ENCODE data around the gene DUOXA2. TPM values are rescaled to one million over a fixed set of nuclear protein-coding genes. Genes with fewer than 3 reads are reported as not detected.
A peak's percentile ranks its signal among the peaks of the same experiment; 100 is the strongest.

The DUOXA2 gene
- total RNA-seq, 1 experiment from 2014 or later = not detected

DNA sequence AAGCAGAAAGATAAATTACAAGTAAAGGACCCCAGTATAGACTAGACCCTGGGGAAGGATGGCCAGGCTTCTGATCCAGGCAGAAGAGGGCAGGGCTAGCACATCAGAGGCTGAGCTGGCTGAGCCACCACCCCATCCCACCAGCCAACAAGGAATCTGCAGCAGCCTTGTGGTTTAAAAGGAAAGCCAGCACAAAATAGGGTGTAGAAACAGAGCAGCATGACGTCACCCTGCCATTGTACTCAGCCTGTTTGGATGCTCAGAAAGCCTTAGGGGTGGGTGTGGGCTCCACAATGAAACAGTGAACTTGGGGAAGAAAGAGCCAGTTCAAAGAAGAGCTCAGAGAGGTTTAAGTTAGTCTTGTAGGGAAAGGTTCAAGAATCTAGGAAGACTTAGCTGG lies 43.8 kb downstream of the DUOXA2 start:
- H3K36me3 ChIP-seq (ENCODE audit: low read depth, low read length) = no peaks in the 10 kb centered on the region
- no peak overlapping the region for H3K9ac ChIP-seq (ENCODE audit: low read length)
- peak; percentile 74 for DNase-seq
- H2AFZ ChIP-seq (ENCODE audit: low read length) = no peak overlapping the region
- TF ChIP-seq, protein P1, sequence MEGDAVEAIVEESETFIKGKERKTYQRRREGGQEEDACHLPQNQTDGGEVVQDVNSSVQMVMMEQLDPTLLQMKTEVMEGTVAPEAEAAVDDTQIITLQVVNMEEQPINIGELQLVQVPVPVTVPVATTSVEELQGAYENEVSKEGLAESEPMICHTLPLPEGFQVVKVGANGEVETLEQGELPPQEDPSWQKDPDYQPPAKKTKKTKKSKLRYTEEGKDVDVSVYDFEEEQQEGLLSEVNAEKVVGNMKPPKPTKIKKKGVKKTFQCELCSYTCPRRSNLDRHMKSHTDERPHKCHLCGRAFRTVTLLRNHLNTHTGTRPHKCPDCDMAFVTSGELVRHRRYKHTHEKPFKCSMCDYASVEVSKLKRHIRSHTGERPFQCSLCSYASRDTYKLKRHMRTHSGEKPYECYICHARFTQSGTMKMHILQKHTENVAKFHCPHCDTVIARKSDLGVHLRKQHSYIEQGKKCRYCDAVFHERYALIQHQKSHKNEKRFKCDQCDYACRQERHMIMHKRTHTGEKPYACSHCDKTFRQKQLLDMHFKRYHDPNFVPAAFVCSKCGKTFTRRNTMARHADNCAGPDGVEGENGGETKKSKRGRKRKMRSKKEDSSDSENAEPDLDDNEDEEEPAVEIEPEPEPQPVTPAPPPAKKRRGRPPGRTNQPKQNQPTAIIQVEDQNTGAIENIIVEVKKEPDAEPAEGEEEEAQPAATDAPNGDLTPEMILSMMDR (conservative IDR thresholded peaks at IDR 0.05; ENCODE audit: low read depth, low read length) = no peak
- TF ChIP-seq EZH2 (IDR thresholded peaks at IDR 0.05; ENCODE audit: low read length, unreplicated experiment) (no peak), EZH2phosphoT487 (IDR thresholded peaks at IDR 0.05; ENCODE audit: borderline replicate concordance, low read length) (no peak)
- H3K4me1 ChIP-seq (ENCODE audit: insufficient read depth, low read length) = peaks cover 24% of the 10 kb centered on the region
- H3K27me3 ChIP-seq (ENCODE audit: low read length) = no peaks in the 10 kb centered on the region
- CTCF ChIA-PET = interaction anchor here (0.7 to 1.2 kb wide), 3 partner anchors 9 to 40 kb away, joined by 4 to 9 read pairs (median 7); no protein-coding TSS in a partner anchor
- H3K9me3 ChIP-seq (ENCODE audit: low read length) = no peaks in the 10 kb centered on the region
- intact Hi-C loops (cut with micrococcal nuclease) = no loop called here
- no peak overlapping the region for H3K4me3 ChIP-seq (ENCODE audit: low read length)
- H3K27ac ChIP-seq (ENCODE audit: low read length) = peak overlapping the region; percentile 38; the same call in 1 of the 2 replicates
- H4K20me1 ChIP-seq (ENCODE audit: low read length) = no peaks in the 10 kb centered on the region
- ATAC-seq = peak; percentile 45
- POLR2A ChIA-PET (ENCODE audit: unreplicated experiment) = interaction anchor here (0.5 kb wide), 1 partner anchor 46 kb away, joined by 8 read pairs; no protein-coding TSS in a partner anchor
- no peak overlapping the region for H3K4me2 ChIP-seq (ENCODE audit: low read length)
- no peaks in the 10 kb centered on the region for H3F3A ChIP-seq (ENCODE audit: low read length, unreplicated experiment)
- H3K79me2 ChIP-seq (ENCODE audit: low read length) = no peaks in the 10 kb centered on the region
- BruUV-seq (replicated peaks) = no TSS peak
- no peaks in the 10 kb centered on the region for H3K9me2 ChIP-seq (replicated peaks; ENCODE audit: low read length)

DNA sequence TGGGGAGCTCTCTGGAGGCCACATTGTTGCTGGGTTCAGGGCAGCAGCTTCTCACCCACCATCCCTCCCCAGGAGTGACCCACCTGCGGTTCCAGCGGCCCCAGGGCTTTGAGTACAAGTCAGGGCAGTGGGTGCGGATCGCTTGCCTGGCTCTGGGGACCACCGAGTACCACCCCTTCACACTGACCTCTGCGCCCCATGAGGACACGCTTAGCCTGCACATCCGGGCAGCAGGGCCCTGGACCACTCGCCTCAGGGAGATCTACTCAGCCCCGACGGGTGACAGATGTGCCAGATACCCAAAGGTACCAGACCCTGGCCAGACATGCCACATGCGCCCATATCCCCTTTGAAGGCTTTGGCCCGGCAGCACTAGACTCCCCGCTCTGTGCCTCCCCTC lies 47.5 kb downstream of the DUOXA2 start:
- Histone ChIP-seq H3K4me2 (ENCODE audit: low read length) (no peak overlapping the region), H4K20me1 (ENCODE audit: low read length) (no peaks in the 10 kb centered on the region), H3K27me3 (ENCODE audit: low read length) (no peaks in the 10 kb centered on the region), H3K79me2 (ENCODE audit: low read length) (no peaks in the 10 kb centered on the region), H3K27ac (ENCODE audit: low read length) (no peak overlapping the region), H3K4me3 (ENCODE audit: low read length) (no peak overlapping the region), H2AFZ (ENCODE audit: low read length) (no peak overlapping the region), H3K9ac (ENCODE audit: low read length) (no peak overlapping the region), H3F3A (ENCODE audit: low read length, unreplicated experiment) (no peaks in the 10 kb centered on the region), H3K9me3 (ENCODE audit: low read length) (no peaks in the 10 kb centered on the region), H3K36me3 (ENCODE audit: low read depth, low read length) (no peaks in the 10 kb centered on the region), H3K9me2 (replicated peaks; ENCODE audit: low read length) (no peaks in the 10 kb centered on the region), H3K4me1 (ENCODE audit: insufficient read depth, low read length) (peaks cover 34% of the 10 kb centered on the region)
- DNase-seq (no peak), ATAC-seq (no peak)
- POLR2A ChIA-PET (ENCODE audit: unreplicated experiment) = no interaction called here
- intact Hi-C loops (cut with micrococcal nuclease) = loop anchor here (2.0 to 10.0 kb wide), 2 partner anchors 35 to 293 kb away; no protein-coding TSS in a partner anchor
- CTCF ChIA-PET = interaction anchor here (0.7 to 2.7 kb wide), 2 partner anchors 35 to 44 kb away, joined by 3 to 21 read pairs; no protein-coding TSS in a partner anchor
- no TSS peak for BruUV-seq (replicated peaks)
- TF ChIP-seq EZH2 (IDR thresholded peaks at IDR 0.05; ENCODE audit: low read length, unreplicated experiment) (no peak), EZH2phosphoT487 (IDR thresholded peaks at IDR 0.05; ENCODE audit: borderline replicate concordance, low read length) (no peak)

DNA sequence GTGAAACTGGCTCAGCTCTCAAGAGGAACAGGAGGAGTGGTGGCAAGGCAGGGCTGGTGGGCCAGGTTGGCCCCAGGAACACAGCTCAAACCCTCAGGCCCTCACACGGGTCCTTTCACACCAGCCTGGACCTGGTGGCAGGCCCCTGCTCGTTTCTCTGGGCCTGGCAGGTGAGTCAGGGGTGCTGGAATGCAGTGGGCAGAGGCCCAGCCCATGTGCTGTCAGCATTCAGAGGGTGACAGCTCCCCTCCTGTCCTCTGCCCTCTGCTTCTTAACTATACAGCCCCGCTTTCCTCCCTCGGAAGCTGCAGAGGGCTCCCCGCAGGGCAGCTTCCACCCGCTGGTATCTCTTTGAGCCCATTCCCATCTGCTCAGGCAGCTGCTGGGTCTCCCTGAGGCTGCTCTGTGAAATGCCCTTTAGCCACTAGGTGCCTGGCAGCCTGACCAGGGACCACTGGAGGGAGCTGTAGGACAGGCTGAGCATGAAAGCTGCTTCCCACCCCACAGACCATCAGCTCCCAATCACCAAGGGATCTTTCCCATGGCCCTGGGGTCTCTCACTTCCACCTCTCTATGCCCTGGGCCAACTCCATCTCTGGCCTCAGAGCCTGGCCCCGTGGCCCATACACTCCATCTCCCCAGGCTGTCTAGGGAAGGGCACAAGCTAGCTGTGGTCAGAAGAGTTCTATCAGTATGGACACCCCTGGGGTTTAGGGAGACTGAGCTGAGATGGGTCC lies 48.8 kb downstream of the DUOXA2 start:
- no peaks in the 10 kb centered on the region for H3K79me2 ChIP-seq (ENCODE audit: low read length)
- H3K4me3 ChIP-seq (ENCODE audit: low read length) = no peak overlapping the region; the same call in 1 of the 2 replicates
- H3K27ac ChIP-seq (ENCODE audit: low read length) = peak overlapping the region; percentile 60
- POLR2A ChIA-PET (ENCODE audit: unreplicated experiment) = interaction anchor here (0.5 to 0.9 kb wide), 2 partner anchors 12 to 38 kb away, joined by 3 to 8 read pairs; no protein-coding TSS in a partner anchor
- H2AFZ ChIP-seq (ENCODE audit: low read length) = peak overlapping the region; percentile 67
- TF ChIP-seq, protein P1 (conservative IDR thresholded peaks at IDR 0.05; ENCODE audit: low read depth, low read length) = peak; percentile 97
- TF ChIP-seq EZH2phosphoT487 (IDR thresholded peaks at IDR 0.05; ENCODE audit: borderline replicate concordance, low read length) = no peak
- H3K9ac ChIP-seq (ENCODE audit: low read length) = 0 out of 2 replicates have a peak overlapping the region, but pooled peaks have one; percentile 15
- no TSS peak for BruUV-seq (replicated peaks)
- peaks cover 29% of the 10 kb centered on the region for H3K4me1 ChIP-seq (ENCODE audit: insufficient read depth, low read length)
- H4K20me1 ChIP-seq (ENCODE audit: low read length) = no peaks in the 10 kb centered on the region
- no peaks in the 10 kb centered on the region for H3F3A ChIP-seq (ENCODE audit: low read length, unreplicated experiment)
- CTCF ChIA-PET = interaction anchor here (0.5 to 2.7 kb wide), 20 partner anchors 15 to 434 kb away, joined by 3 to 36 read pairs (median 4); no protein-coding TSS in a partner anchor
- intact Hi-C loops (cut with micrococcal nuclease) = loop anchor here (1.0 to 10.0 kb wide), 6 partner anchors 35 to 292 kb away; no protein-coding TSS in a partner anchor
- DNase-seq (peak; percentile 84), ATAC-seq (peak; percentile 73)
- H3K4me2 ChIP-seq (ENCODE audit: low read length) = peak overlapping the region; percentile 60
- no peaks in the 10 kb centered on the region for H3K9me3 ChIP-seq (ENCODE audit: low read length)
- no peaks in the 10 kb centered on the region for H3K36me3 ChIP-seq (ENCODE audit: low read depth, low read length)
- H3K9me2 ChIP-seq (replicated peaks; ENCODE audit: low read length) = no peaks in the 10 kb centered on the region
- no peaks in the 10 kb centered on the region for H3K27me3 ChIP-seq (ENCODE audit: low read length)

Data from PC-3 (cell line).